GM19043 (cell line): Measurements from ENCODE around the gene THSD4.

ENCODE experiments used
- ATAC-seq: cut with Tn5 transposase; IDR thresholded peaks from one replicate; pipeline ENCODE4 v1.9.1; 2021; ENCODE audit warnings: low read depth; ENCODE audit not compliant: unreplicated experiment

THSD4 gene

GRCh38 chr15:71278989-71279756, 163.9 kb downstream of the THSD4 start:
- ATAC-seq = no peak

DNA sequence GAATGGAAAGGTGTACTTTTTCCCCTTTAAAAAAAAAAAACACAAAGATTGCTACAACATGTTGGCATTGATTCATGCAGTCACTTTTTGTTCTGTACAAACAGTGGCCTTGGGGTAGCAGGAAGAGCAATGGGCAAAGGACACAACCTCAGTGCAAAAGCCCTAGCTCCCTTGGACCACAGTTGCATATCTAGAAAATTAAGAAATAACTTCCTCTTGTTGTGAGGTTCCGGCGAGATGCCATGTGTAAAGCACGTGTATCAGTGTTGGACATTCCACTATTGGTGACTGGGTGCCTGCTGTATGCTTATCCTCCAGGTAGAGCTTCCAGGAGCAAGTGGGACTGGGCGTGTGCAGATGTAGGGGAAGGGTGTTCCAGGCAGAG, 164.5 kb downstream of the THSD4 start:
- no peak for ATAC-seq

GRCh38 chr15:71280206-71280605, 164.9 kb downstream of the THSD4 start:
- no peak for ATAC-seq

GRCh38 chr15:71281256-71281655, 166.0 kb downstream of the THSD4 start:
- no peak for ATAC-seq

DNA sequence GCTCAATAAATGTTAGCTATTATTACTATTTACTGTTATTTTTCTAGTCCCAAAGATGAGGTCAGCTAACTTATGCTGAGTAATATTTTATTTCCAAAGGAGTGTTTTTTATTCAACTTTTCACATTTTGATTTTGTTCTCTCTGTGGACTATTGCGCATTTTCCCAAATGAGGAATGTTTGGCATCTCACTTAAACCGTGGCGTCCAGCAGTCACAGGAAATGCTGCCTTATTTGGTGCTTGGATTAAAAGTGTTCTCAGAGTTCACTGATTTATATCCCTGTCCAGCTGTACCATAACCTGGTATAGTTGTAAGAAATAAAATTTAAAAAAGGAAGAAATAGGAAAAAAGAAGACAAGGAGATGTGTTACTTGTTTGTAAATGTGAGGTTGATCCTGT, 166.8 kb downstream of the THSD4 start:
- ATAC-seq = no peak

DNA sequence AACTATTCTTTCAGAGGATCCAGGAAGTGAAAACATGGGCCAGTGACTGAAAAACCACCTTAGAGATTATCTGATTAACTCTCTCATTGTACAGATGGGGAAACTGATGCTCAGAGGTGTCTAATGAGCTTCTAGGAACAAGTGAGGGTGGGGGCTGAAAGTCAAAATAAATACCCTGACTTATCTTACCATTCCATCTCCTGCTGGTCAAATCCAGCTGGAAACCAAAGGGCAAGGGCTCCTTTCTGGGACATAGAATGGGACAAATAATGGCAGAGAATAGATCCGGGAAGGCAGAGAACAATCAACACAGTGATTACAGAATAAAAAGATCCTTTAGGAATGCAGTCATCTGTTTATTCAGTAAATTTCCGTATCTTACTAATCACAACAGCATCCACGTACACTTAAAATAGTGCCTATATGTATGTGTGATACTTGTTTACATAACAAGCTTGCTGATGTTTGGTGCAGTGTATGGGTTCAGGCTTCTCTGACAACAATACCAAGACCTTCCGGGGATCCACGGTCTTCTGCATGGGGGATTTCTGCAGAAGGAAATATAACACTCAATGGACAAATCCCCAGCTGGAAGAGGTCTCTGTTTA, 173.2 kb downstream of the THSD4 start:
- no peak for ATAC-seq

- ATAC-seq = no peak
These were observed 174.7 kb downstream of the THSD4 start for GRCh38 chr15:71290002-71290401.

GRCh38 chr15:71290881-71291635, 175.8 kb downstream of the THSD4 start:
- no peak for ATAC-seq

GRCh38 chr15:71291723-71292122, 176.5 kb downstream of the THSD4 start:
- no peak for ATAC-seq

GRCh38 chr15:71293723-71294122, 178.5 kb downstream of the THSD4 start:
- ATAC-seq = no peak

DNA sequence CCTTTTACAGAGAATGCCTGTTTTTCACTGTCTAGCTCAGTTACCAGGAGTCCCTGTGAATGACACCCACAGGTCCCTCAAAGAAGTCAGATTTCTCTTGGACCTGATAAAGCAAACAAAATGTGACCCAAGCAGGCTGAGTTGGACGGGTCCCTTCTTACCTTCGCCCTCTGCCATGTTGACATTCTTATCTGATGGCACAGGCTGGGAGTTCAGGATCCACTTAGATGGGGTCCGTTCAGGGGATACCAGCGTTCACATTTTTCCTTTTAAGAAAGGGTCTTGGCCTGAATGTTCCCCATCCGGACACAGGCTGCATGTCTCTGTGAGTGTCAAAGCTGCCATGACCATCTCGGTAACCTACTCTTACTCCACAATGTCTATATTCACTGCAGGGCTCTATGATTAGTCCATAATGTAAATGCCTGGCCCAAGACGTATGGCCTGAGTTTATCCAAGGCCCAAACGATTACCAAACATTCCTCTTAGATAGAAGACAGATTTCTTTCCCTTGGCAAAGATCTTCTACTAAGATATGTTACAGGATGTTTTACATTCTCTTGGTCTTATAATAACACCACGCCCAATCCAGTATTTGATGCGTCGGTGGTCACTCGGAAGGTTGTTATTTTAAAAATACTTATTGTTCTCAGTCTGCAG, 179.1 kb downstream of the THSD4 start:
- no peak for ATAC-seq

- ATAC-seq = no peak
These were observed 179.8 kb downstream of the THSD4 start for GRCh38 chr15:71294911-71295602.

GRCh38 chr15:71295603-71296314, 180.5 kb downstream of the THSD4 start:
- no peak for ATAC-seq

GRCh38 chr15:71296315-71296679, 181.0 kb downstream of the THSD4 start:
- ATAC-seq = no peak

DNA sequence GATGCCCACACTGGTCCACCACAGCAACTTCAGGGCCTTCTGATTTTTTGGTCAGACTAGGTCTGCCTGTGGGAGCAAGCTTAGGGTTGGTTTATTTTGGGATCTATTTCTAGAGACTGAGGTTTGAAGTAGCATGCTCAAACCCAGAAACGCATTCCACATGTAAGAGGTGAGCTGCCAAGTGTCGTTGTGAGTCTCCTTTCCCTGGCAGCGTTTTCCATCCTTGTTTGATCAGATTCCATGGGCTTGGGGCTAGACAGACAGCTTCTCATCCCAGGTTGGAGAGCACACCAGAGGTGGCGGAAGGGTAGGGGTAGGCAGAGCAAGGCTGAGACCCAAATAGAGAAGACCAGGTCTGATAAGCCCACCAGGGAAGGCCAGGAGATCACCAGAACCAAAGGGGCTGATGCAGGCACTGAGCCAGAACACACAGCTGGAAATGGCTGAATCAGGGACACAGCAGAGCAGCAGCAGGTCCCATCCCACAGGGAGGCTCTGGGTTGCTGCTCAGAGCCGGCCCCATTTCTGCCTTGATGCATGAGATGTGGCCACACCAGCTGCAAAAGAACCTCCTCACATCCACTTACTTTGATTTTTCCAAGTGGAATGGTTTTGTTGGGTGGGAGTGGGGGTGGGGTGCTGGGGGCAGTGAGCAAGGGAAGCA, 186.8 kb downstream of the THSD4 start:
- ATAC-seq = no peak

DNA sequence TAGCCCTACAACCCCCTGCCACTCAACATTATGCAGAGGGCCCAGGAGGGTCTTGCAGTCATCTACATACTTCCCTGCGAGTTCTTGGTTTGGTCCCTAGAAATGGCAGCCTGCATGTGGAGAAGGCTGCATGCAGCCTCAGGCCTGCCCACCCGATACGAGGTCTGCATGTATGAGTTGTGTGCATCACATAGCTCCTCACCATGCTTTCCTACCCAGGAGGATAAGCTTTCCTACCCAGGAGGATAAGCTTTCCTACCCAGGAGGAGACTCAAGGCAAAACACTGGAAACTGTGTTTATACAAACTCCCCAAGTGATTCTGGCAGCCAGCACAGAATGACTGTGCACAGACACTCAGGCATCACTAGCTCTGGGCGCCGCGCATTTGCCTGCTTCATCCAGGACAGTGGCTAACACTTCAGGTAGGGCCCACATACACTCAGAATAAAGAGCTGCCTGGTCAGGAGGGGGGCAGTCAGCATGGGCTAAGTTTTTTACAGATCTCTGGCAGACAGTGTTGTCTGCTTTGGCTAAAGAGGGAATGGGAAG, 187.7 kb downstream of the THSD4 start:
- ATAC-seq = no peak

DNA sequence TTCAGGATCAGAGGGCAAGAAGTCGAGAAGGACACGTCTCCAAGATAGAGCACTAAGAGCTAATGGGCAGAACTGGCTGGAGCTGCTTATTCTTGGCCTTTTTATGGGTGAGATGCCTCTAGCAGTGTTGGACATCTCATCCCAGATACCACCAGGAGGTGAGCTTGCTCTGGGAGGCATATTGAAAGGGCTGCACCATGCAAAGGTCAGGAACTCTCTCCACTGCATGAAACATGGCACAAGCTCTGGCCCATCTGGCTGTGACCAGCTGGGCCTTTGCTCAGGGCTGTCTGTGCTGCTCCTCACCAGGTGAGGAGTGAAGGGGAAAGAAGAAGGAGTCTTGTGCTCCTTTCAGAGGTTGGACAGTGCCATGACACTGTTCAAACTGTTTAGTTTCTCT, 188.7 kb downstream of the THSD4 start:
- ATAC-seq = no peak

GRCh38 chr15:71304681-71305080, 189.4 kb downstream of the THSD4 start:
- no peak for ATAC-seq

DNA sequence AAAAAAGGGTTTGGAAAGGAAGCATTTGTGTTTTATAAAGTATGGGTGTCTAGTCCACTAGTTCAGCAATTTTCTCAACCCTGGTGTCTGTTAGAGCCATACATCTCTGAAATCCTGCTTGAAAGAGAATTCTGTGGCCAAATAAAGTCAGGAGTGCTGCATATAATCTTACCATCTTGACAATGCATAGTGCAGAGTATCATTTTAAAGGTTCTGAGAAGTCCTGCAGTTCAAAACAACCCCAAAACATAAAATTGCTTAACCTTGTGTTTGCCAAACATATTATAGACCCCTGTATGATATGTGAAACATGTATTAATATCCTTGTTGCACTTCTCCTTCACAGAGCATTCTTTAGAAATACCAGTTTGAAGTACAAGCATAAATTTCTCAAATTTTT, 191.3 kb downstream of the THSD4 start:
- no peak for ATAC-seq
